K562 (cell line): ENCODE results near the gene FAM136A. TPM values are rescaled to one million over a fixed set of nuclear protein-coding genes. Genes with fewer than 3 reads are reported as not detected.

Experiments used
- CREB1 ChIP-seq, 2 experiments: sonication (generic) in 1 of 2; formaldehyde crosslinking in 1 of 2; IDR thresholded peaks; 2 replicates each; pipeline versions ENCODE4 v1.6.1 to v1.8.0; 2012 to 2022; ENCODE audit warnings: inconsistent platforms in 1 of 2, mild to moderate bottlenecking in 1 of 2, missing genetic modification reagents in 1 of 2, moderate library complexity in 1 of 2
- DIDO1 ChIP-seq: fragments of 450-650 bp; IDR thresholded peaks from 2 replicates; pipeline ENCODE4 v1.6.1; 2016; ENCODE audit warnings: low read depth, missing biosample characterization, missing genetic modification characterization
- HMGXB4 ChIP-seq: sonication (generic); formaldehyde crosslinking; IDR thresholded peaks from 2 replicates; pipeline ENCODE4 v1.8.1; 2023; ENCODE audit warnings: mild to moderate bottlenecking, missing genetic modification reagents
- MAFG ChIP-seq: fragments of 450-650 bp; conservative IDR thresholded peaks from 2 replicates; pipeline ENCODE4 v1.6.1; 2016; ENCODE audit warnings: missing genetic modification characterization, missing compliant biosample characterization
- MAX ChIP-seq: sonication (generic); formaldehyde crosslinking; IDR thresholded peaks from 2 replicates; pipeline ENCODE4 v1.9.0; 2022; ENCODE audit warnings: mild to moderate bottlenecking, missing genetic modification reagents
- NCOA2 ChIP-seq, 2 experiments: fragments of 450-650 bp; IDR thresholded peaks; 2 replicates each; pipeline ENCODE4 v1.6.1; 2018; ENCODE audit warnings: mild to moderate bottlenecking in 2 of 2, moderate library complexity in 1 of 2; ENCODE audit not compliant: partially characterized antibody in 2 of 2
- NFRKB ChIP-seq: fragments of 450-650 bp; IDR thresholded peaks from 2 replicates; pipeline ENCODE4 v1.6.1; 2016; ENCODE audit warnings: low read depth
- NR3C1 ChIP-seq: sonication (generic); formaldehyde crosslinking; IDR thresholded peaks from 2 replicates; pipeline ENCODE4 v1.8.1; 2022; ENCODE audit warnings: missing genetic modification reagents
- PATZ1 ChIP-seq: fragments of 250-450 bp; sonication (Bioruptor Pico); IDR thresholded peaks from 2 replicates; pipeline ENCODE4 v1.5.0; 2020; ENCODE audit warnings: mild to moderate bottlenecking, borderline replicate concordance
- PRDM10 ChIP-seq: fragments of 450-650 bp; IDR thresholded peaks from 2 replicates; pipeline ENCODE4 v1.6.1; 2018; ENCODE audit not compliant: partially characterized antibody
- SNIP1 ChIP-seq: fragments of 450-650 bp; IDR thresholded peaks from 2 replicates; pipeline ENCODE4 v1.7.1; 2017; ENCODE audit warnings: low read depth, mild to moderate bottlenecking
- TAF9B ChIP-seq: fragments of 450-650 bp; IDR thresholded peaks from 2 replicates; pipeline ENCODE4 v1.6.1; 2018; ENCODE audit warnings: mild to moderate bottlenecking; ENCODE audit not compliant: partially characterized antibody
- TCF7L2 ChIP-seq: fragments of 150-350 bp; IDR thresholded peaks from 2 replicates; pipeline ENCODE4 v1.6.1; 2016; ENCODE audit warnings: low read depth, mild to moderate bottlenecking, low read length, moderate library complexity
- WHSC1 ChIP-seq: IDR thresholded peaks from one replicate; pipeline ENCODE4 v1.6.1; 2012; ENCODE audit warnings: low read length, control low read depth, inconsistent platforms
- ZFP36 ChIP-seq: fragments of 150-350 bp; IDR thresholded peaks from 2 replicates; pipeline ENCODE4 v1.6.1; 2018; ENCODE audit warnings: low read length, low read depth; ENCODE audit not compliant: partially characterized antibody
- ZNF146 ChIP-seq: IDR thresholded peaks from one replicate; pipeline ENCODE4 v1.6.1; 2018; ENCODE audit warnings: missing compliant biosample characterization; ENCODE audit not compliant: unreplicated experiment
- ZNF3 ChIP-seq: fragments of 250-450 bp; sonication (Bioruptor Pico); IDR thresholded peaks from 2 replicates; pipeline ENCODE4 v1.5.0; 2021; ENCODE audit warnings: mild to moderate bottlenecking, moderate library complexity
- ZNF445 ChIP-seq: fragments of 250-450 bp; sonication (Bioruptor Pico); IDR thresholded peaks from 2 replicates; pipeline ENCODE4 v1.4.0; 2020; ENCODE audit warnings: low read depth, mild to moderate bottlenecking, moderate library complexity
- ZNF655 ChIP-seq: fragments of 250-450 bp; sonication (Bioruptor Pico); IDR thresholded peaks from 2 replicates; pipeline ENCODE4 v1.5.0; 2021
- polyA plus RNA-seq, 8 experiments: library from polyadenylated mRNA; depleted of rRNA in 4 of 8; stranded (reverse) in 5 of 8; unstranded in 3 of 8; fragments of >200 nt; fragmentation: Nextera tagmentation in 2 of 8; fragmentation: Illumina TruSeq in 1 of 8; extraction: Ambion mirVana in 2 of 8; extraction: Trizol in 1 of 8; gene quantifications; 2 replicates each; pipeline versions ENCODE4 v1.2.1 to v1.2.3, GENCODE V29; 2011 to 2014; ENCODE audit warnings: inconsistent platforms in 1 of 8, missing spikeins in 1 of 8
- total RNA-seq, 7 experiments: library from RNA; depleted of rRNA in 6 of 7; stranded (reverse); fragments of >200 nt in 6 of 7; fragmentation: Illumina TruSeq in 2 of 7; extraction: Trizol in 2 of 7; gene quantifications; 2 replicates each; pipeline versions ENCODE4 v1.2.1 to v1.2.3, GENCODE V29; 2011 to 2021; ENCODE audit warnings: low replicate concordance in 1 of 7

The FAM136A gene
- total and polyA plus RNA-seq, 9 of the 15 experiments (the other 6 are each of a cell fraction or from before 2014, with no cell fraction given) = 89.0 to 151 (median 104) TPM

GRCh38 chr2:70248181-70248847 is 53.6 kb downstream of the FAM136A start, which contains the start of gene TIA1 (continued):
- no peak for TF ChIP-seq ZNF3
- no peak for TF ChIP-seq PRDM10
- no peak for TF ChIP-seq ZFP36
- no peak for TF ChIP-seq HMGXB4 (CRISPR knock-in tag)
- peak; percentile 86 for TF ChIP-seq TAF9B
- no peak for TF ChIP-seq TCF7L2
- TF ChIP-seq NCOA2 (IDR thresholded peaks at IDR 0.05; ENCODE audit: partially characterized antibody in 2 of 2) = no peak
- no peak for TF ChIP-seq CREB1 (IDR thresholded peaks at IDR 0.05)
- TF ChIP-seq CREB1 (CRISPR knock-in tag; IDR thresholded peaks at IDR 0.05) = no peak; the same call in 1 of the 2 replicates
- no peak for TF ChIP-seq MAX (CRISPR knock-in tag)
- peak; percentile 97 for TF ChIP-seq NFRKB
- no peak for TF ChIP-seq MAFG (tag)
- no peak for TF ChIP-seq SNIP1
- TF ChIP-seq ZNF655 = no peak
- TF ChIP-seq PATZ1 = no peak
- TF ChIP-seq WHSC1 = no peak
- TF ChIP-seq NR3C1 (CRISPR knock-in tag) = no peak
- TF ChIP-seq ZNF146 (CRISPR knock-in tag) = no peak
- TF ChIP-seq DIDO1 (tag) = no peak
- TF ChIP-seq ZNF445 (CRISPR knock-in tag) = no peak
